22Rv1 (cell line): ENCODE measurements around the gene FKRP.

Experiments
- CTCF ChIP-seq: fragments of 450-650 bp; IDR thresholded peaks from 2 replicates; pipeline ENCODE4 v1.5.1; 2017; ENCODE audit warnings: mild to moderate bottlenecking
- ZFX ChIP-seq: fragments of 450-650 bp; IDR thresholded peaks from 2 replicates; pipeline ENCODE4 v1.6.1; 2017; ENCODE audit warnings: antibody characterized with exemption, borderline replicate concordance

- TF ChIP-seq CTCF (no peak), ZFX (no peak)
Observed at GRCh38 chr19:46762245-46762890, 16.5 kb downstream of the FKRP start.
